Endothelial cell of umbilical vein (primary cell): ENCODE data around the gene GAPDH. TPM values are rescaled to one million over a fixed set of nuclear protein-coding genes. Genes with fewer than 3 reads are reported as not detected.

Experiments used
- BruUV-seq: library from RNA; stranded (reverse); fragments of 400-500 nt; replicated peaks from 2 replicates; lab custom pipeline; 2021; lab: Mats Ljungman, UMichigan
- CTCF ChIA-PET: fragments of 300-600, 350-600 bp; sonication (Branson Sonifier 250); formaldehyde crosslinking; loops from one replicate; lab custom pipeline; 2021; ENCODE audit warnings: antibody characterized with exemption, inconsistent platforms; lab: Charles Lee
- POLR2A ChIA-PET: fragments of 300-600, 350-600 bp; sonication (Branson Sonifier 250); formaldehyde crosslinking; loops from one replicate; lab custom pipeline; 2021; ENCODE audit warnings: antibody characterized with exemption, inconsistent platforms; lab: Charles Lee
- DNase-seq: peaks from one replicate; pipeline ENCODE4 v3.0.0-alpha.2; 2011; ENCODE audit warnings: low read depth, low spot score
- FAIRE-seq: peaks from 2 replicates; lab custom pipeline; 2011; peaks lifted over from hg19 to GRCh38; lab: Jason Lieb, UNC
- H2AFZ ChIP-seq: 2 replicates; pipeline ENCODE4 v1.6.0; 2012; ENCODE audit warnings: low read depth, low read length, control low read depth, inconsistent platforms
- H3K27ac ChIP-seq: 2 replicates; pipeline ENCODE4 v1.5.1; 2011; ENCODE audit warnings: low read depth, mild to moderate bottlenecking, control low read depth, low read length, moderate library complexity; ENCODE audit not compliant: insufficient read depth
- H3K27me3 ChIP-seq, 2 experiments: 2 replicates each; pipeline versions ENCODE4 v1.6.0 to v1.6.1; 2011; ENCODE audit warnings: low read length in 2 of 2, mixed read lengths in 1 of 2; ENCODE audit not compliant: control insufficient read depth in 2 of 2, insufficient read depth in 2 of 2
- H3K36me3 ChIP-seq, 2 experiments: 2 replicates in 1 of 2; 3 replicates in 1 of 2; pipeline ENCODE4 v1.5.1; 2011; ENCODE audit warnings: low read length in 2 of 2, mild to moderate bottlenecking in 1 of 2, moderate library complexity in 1 of 2; ENCODE audit not compliant: control insufficient read depth in 2 of 2, insufficient read depth in 2 of 2; ENCODE audit errors: extremely low read depth in 1 of 2
- H3K4me1 ChIP-seq: 3 replicates; pipeline ENCODE4 v1.5.1; 2011; ENCODE audit warnings: mild to moderate bottlenecking, low read length; ENCODE audit not compliant: control insufficient read depth, insufficient read depth; ENCODE audit errors: extremely low read depth
- H3K4me2 ChIP-seq: 2 replicates; pipeline ENCODE4 v1.6.1; 2011; ENCODE audit warnings: low read length, control low read depth, mixed read lengths; ENCODE audit not compliant: insufficient read depth
- H3K4me3 ChIP-seq, 3 experiments: fragments of 200-600 bp in 1 of 3; sonication (generic), shearing (Covaris generic) in 1 of 3; replicated peaks in 1 of 3; 2 replicates each; pipeline ENCODE4 v1.5.1; 2011 to 2016; ENCODE audit warnings: control low read depth in 3 of 3, low read length in 3 of 3, mild to moderate bottlenecking in 2 of 3, inconsistent platforms in 1 of 3, low read depth in 1 of 3, moderate library complexity in 1 of 3; ENCODE audit not compliant: insufficient read depth in 1 of 3
- H3K79me2 ChIP-seq: 2 replicates; pipeline ENCODE4 v1.6.0; 2012; ENCODE audit warnings: low read length, inconsistent platforms; ENCODE audit not compliant: control insufficient read depth, insufficient read depth
- H3K9ac ChIP-seq: replicated peaks from 2 replicates; pipeline ENCODE3; 2011; ENCODE audit warnings: low read length, control low read depth; ENCODE audit not compliant: insufficient read depth; ENCODE audit errors: extremely low read depth
- H3K9me1 ChIP-seq: replicated peaks from 3 replicates; pipeline ENCODE4 v1.6.0; 2011; ENCODE audit warnings: mild to moderate bottlenecking, low read length; ENCODE audit not compliant: control insufficient read depth, insufficient read depth; ENCODE audit errors: extremely low read depth
- H3K9me3 ChIP-seq: replicated peaks from 2 replicates; pipeline ENCODE4 v1.5.1; 2012; ENCODE audit warnings: low read length, inconsistent platforms; ENCODE audit not compliant: control insufficient read depth, insufficient read depth
- H4K20me1 ChIP-seq: replicated peaks from 2 replicates; pipeline ENCODE3; 2011; ENCODE audit warnings: mild to moderate bottlenecking, low read length; ENCODE audit not compliant: control insufficient read depth, insufficient read depth; ENCODE audit errors: extremely low read depth
- GATA2 ChIP-seq: IDR thresholded peaks from 2 replicates; pipeline ENCODE4 v1.7.0; 2011; ENCODE audit warnings: low read depth, mild to moderate bottlenecking, moderate library complexity, mixed read lengths, low read length; ENCODE audit not compliant: insufficient read length, insufficient read depth
- POLR2AphosphoS5 ChIP-seq: IDR thresholded peaks from 2 replicates; pipeline ENCODE4 v1.6.1; 2012; ENCODE audit warnings: low read depth, mild to moderate bottlenecking, control low read depth, low read length, moderate library complexity; ENCODE audit not compliant: insufficient read depth
- dilution Hi-C: fragments of 300-500 bp; cut with MboI; formaldehyde crosslinking; loops from one replicate; pipeline ENCODE4 v1.15.0; 2019; ENCODE audit warnings: low sequenced_read_pairs; ENCODE audit not compliant: extremely low pct_ligation_motif_present
- intact Hi-C: fragments of 100-400 bp; cut with micrococcal nuclease; formaldehyde crosslinking; loops from one replicate; pipeline ENCODE4 v1.10.0; 2022
- polyA plus RNA-seq, 4 experiments: library from polyadenylated mRNA; depleted of rRNA in 3 of 4; stranded (reverse) in 3 of 4; unstranded in 1 of 4; fragments of >200 nt; gene quantifications; 2 replicates each; pipeline versions ENCODE4 v1.2.1 to v1.2.3, GENCODE V29; 2011 to 2012; ENCODE audit warnings: missing spikeins in 1 of 4
- total RNA-seq: library from RNA; stranded (reverse); gene quantifications from 2 replicates; pipeline ENCODE4 v1.2.3, GENCODE V29; 2021
- TF ChIP-seq, protein P1 (sequence below), 2 donors: IDR thresholded peaks; 1 replicate in 1 of 2; 2 replicates in 1 of 2; pipeline ENCODE4 v1.5.1; 2011; ENCODE audit warnings: low read length in 2 of 2, mild to moderate bottlenecking in 2 of 2, moderate library complexity in 2 of 2, control low read depth in 1 of 2, inconsistent platforms in 1 of 2, low read depth in 1 of 2; ENCODE audit not compliant: insufficient read depth in 1 of 2; ENCODE audit errors: extremely low read depth in 1 of 2

GAPDH gene
- total and polyA plus RNA-seq, 2 donors (not counting 3 experiments of a cell fraction or from before 2014, with no cell fraction given): 4,648 to 8,748 TPM

DNA sequence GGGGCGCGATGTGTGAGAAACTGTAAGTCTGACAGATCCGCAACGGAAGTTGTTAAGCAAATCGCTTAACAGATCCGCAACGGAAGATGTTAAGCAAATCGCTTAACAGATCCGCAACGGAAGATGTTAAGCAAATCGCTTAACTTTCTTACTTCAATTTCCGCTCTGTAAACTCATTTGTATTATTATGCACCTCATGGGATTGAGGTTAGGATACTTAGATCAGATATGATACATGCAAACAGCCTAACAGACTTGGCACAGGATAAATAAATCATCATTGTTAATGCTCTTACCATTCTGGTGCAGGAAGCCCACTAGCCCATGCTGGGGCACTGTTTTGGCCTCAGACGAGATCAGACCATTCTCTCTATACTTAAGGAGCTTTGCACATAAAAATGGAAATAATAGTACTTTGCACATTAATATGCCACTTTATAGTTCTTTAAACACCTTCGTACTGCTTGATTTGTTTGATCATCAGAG, 40.0 kb upstream of the GAPDH start:
- ChIA-PET CTCF (interaction anchor here (0.8 to 2.5 kb wide), 3 partner anchors 23 to 44 kb away, joined by 3 to 14 read pairs (median 8); no protein-coding TSS in a partner anchor), POLR2A (interaction anchor here (0.9 to 1.3 kb wide), 2 partner anchors 24 to 40 kb away, joined by 3 to 4 read pairs; partner anchors contain the start of genes GAPDH and VAMP1)
- dilution Hi-C loops: no loop called here
- TSS peak; percentile 56 for BruUV-seq
- intact Hi-C loops: loop anchor here (1.0 kb wide), 1 partner anchor 24 kb away; the partner anchor contains the start of gene VAMP1
- Histone ChIP-seq H3K9ac (peak overlapping the region; percentile 53), H3K36me3 (peaks cover 0 to 7% of the 10 kb centered on the region in 2 experiments), H4K20me1 (no peaks in the 10 kb centered on the region), H3K9me1 (no peaks in the 10 kb centered on the region), H3K4me1 (peaks cover 20% of the 10 kb centered on the region), H2AFZ (peak overlapping the region; percentile 39), H3K27ac (peak overlapping the region; percentile 54), H3K4me2 (peak overlapping the region; percentile 96), H3K27me3 (no peaks in the 10 kb centered on the region), H3K79me2 (peaks cover 38% of the 10 kb centered on the region), H3K9me3 (no peaks in the 10 kb centered on the region), H3K4me3 (peak overlapping the region; percentile 36 to 76 (median 55))
- FAIRE-seq: no peak
- TF ChIP-seq, protein P1, sequence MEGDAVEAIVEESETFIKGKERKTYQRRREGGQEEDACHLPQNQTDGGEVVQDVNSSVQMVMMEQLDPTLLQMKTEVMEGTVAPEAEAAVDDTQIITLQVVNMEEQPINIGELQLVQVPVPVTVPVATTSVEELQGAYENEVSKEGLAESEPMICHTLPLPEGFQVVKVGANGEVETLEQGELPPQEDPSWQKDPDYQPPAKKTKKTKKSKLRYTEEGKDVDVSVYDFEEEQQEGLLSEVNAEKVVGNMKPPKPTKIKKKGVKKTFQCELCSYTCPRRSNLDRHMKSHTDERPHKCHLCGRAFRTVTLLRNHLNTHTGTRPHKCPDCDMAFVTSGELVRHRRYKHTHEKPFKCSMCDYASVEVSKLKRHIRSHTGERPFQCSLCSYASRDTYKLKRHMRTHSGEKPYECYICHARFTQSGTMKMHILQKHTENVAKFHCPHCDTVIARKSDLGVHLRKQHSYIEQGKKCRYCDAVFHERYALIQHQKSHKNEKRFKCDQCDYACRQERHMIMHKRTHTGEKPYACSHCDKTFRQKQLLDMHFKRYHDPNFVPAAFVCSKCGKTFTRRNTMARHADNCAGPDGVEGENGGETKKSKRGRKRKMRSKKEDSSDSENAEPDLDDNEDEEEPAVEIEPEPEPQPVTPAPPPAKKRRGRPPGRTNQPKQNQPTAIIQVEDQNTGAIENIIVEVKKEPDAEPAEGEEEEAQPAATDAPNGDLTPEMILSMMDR (IDR thresholded peaks at IDR 0.05; ENCODE audit: extremely low read depth in 1 of 2, insufficient read depth in 1 of 2, low read depth in 1 of 2, low read length in 2 of 2): peak in 1 of 2 donors; percentile 12
- TF ChIP-seq GATA2: peak; percentile 23
- TF ChIP-seq POLR2AphosphoS5: no peak
- no peak for DNase-seq
